Thymus (tissue), 11 donors: ENCODE data around the gene CUTA. TPM values are rescaled to one million over a fixed set of nuclear protein-coding genes. Genes with fewer than 3 reads are reported as not detected.

Experiments used
- DNase-seq, 9 donors: peaks; one replicate each; pipeline ENCODE4 v3.0.0-alpha.2; 2013; ENCODE audit warnings: low spot score in 9 of 9, low read depth in 6 of 9, missing footprints in 1 of 9
- H3K27ac ChIP-seq, 2 donors: one replicate each; pipeline ENCODE4 v1.5.1; 2013; ENCODE audit warnings: control low read depth in 1 of 2, low read depth in 1 of 2, low read length in 1 of 2, mild to moderate bottlenecking in 1 of 2, moderate library complexity in 1 of 2
- H3K27me3 ChIP-seq, 2 donors: one replicate each; pipeline ENCODE4 v1.5.1; 2013; ENCODE audit warnings: low read length in 1 of 2; ENCODE audit not compliant: control insufficient read depth in 2 of 2, insufficient read depth in 1 of 2
- H3K36me3 ChIP-seq, 2 donors: one replicate each; pipeline ENCODE4 v1.5.1; 2013; ENCODE audit warnings: low read length in 1 of 2, mild to moderate bottlenecking in 1 of 2, moderate library complexity in 1 of 2; ENCODE audit not compliant: control insufficient read depth in 2 of 2, insufficient read depth in 2 of 2
- H3K4me1 ChIP-seq, 2 donors: one replicate each; pipeline ENCODE4 v1.5.1; 2013; ENCODE audit warnings: low read length in 2 of 2; ENCODE audit not compliant: control insufficient read depth in 2 of 2, insufficient read depth in 2 of 2
- H3K4me3 ChIP-seq, 2 donors: one replicate each; pipeline ENCODE4 v1.5.1; 2013; ENCODE audit warnings: low read length in 2 of 2, control low read depth in 1 of 2, mild to moderate bottlenecking in 1 of 2
- H3K9me3 ChIP-seq, 2 donors: one replicate each; pipeline ENCODE4 v1.5.1; 2013; ENCODE audit warnings: low read length in 1 of 2, mild to moderate bottlenecking in 1 of 2; ENCODE audit not compliant: control insufficient read depth in 2 of 2, insufficient read depth in 1 of 2
- WGBS: extraction: QIAGEN DNeasy Blood & Tissue Kit; methylation state at CpG from one replicate; pipeline ENCODE4 v1.1.7; 2013; 5-methylcytosine and 5-hydroxymethylcytosine counted together
- polyA plus RNA-seq: library from polyadenylated mRNA; stranded (reverse); fragments of 200-250 nt; gene quantifications from one replicate; pipeline ENCODE4 v1.2.3, GENCODE V29; 2013
- total RNA-seq: library from RNA; stranded (reverse); fragments of 120-200 nt; gene quantifications from one replicate; pipeline ENCODE4 v1.2.4, GENCODE V29; 2013
- donor health status: healthy.

Gene CUTA
- total and polyA plus RNA-seq, 2 donors, result 136 to 199 TPM

GRCh38 chr6:33428966-33429749, 11.3 kb upstream of the CUTA start:
- WGBS, result 85% methylated on average over 5 of the region's 5 CpGs
- Histone ChIP-seq H3K27me3 (no peaks in the 10 kb centered on the region), H3K9me3 (no peaks in the 10 kb centered on the region), H3K27ac (peak overlapping the region; percentile 90 to 93), H3K36me3 (no peaks in the 10 kb centered on the region), H3K4me3 (peak overlapping the region in 1 of 2 donors; percentile 84), H3K4me1 (peaks cover 50 to 86% of the 10 kb centered on the region in 2 donors)
- DNase-seq, result no peak

GRCh38 chr6:33428224-33428965, 10.5 kb upstream of the CUTA start:
- Histone ChIP-seq H3K9me3 (no peaks in the 10 kb centered on the region), H3K36me3 (peaks cover 0 to 3% of the 10 kb centered on the region in 2 donors), H3K4me3 (peak overlapping the region; percentile 49 to 84), H3K27ac (peak overlapping the region; percentile 90 to 93), H3K4me1 (peaks cover 50 to 82% of the 10 kb centered on the region in 2 donors), H3K27me3 (no peaks in the 10 kb centered on the region)
- WGBS, result 5% methylated on average over 33 of the region's 33 CpGs
- peak in 2 of 9 donors; percentile 45 to 67 for DNase-seq

GRCh38 chr6:33427585-33428223, 9.8 kb upstream of the CUTA start:
- H3K27ac ChIP-seq, result peak overlapping the region; percentile 91 to 93
- H3K4me3 ChIP-seq, result peak overlapping the region; percentile 50 to 84

GRCh38 chr6:33426590-33427511, 8.9 kb upstream of the CUTA start:
- H3K9me3 ChIP-seq, result no peaks in the 10 kb centered on the region
- peak in 3 of 9 donors; percentile 48 to 81 (median 60) for DNase-seq
- H3K27me3 ChIP-seq, result no peaks in the 10 kb centered on the region
- peak overlapping the region; percentile 55 to 84 for H3K4me3 ChIP-seq
- H3K4me1 ChIP-seq, result peaks cover 42 to 67% of the 10 kb centered on the region in 2 donors
- 7% methylated on average over 12 of the region's 12 CpGs for WGBS
- H3K27ac ChIP-seq, result peak overlapping the region; percentile 91 to 93
- peaks cover 0 to 4% of the 10 kb centered on the region in 2 donors for H3K36me3 ChIP-seq

More at GRCh38 chr6:33427585-33428223, 9.8 kb upstream of the CUTA start:
- peaks cover 0 to 4% of the 10 kb centered on the region in 2 donors for H3K36me3 ChIP-seq
- H3K9me3 ChIP-seq, result no peaks in the 10 kb centered on the region
- DNase-seq, result peak in 3 of 9 donors; percentile 24 to 67 (median 57)
- H3K4me1 ChIP-seq, result peaks cover 48 to 75% of the 10 kb centered on the region in 2 donors
- H3K27me3 ChIP-seq, result no peaks in the 10 kb centered on the region
- under 1% methylated on average over 76 of the region's 79 CpGs for WGBS

- peak overlapping the region; percentile 91 to 93 for H3K27ac ChIP-seq
- H3K4me3 ChIP-seq, result peak overlapping the region; percentile 55 to 84
- H3K4me1 ChIP-seq, result peaks cover 40 to 61% of the 10 kb centered on the region in 2 donors
- H3K27me3 ChIP-seq, result no peaks in the 10 kb centered on the region
- peaks cover 0 to 4% of the 10 kb centered on the region in 2 donors for H3K36me3 ChIP-seq
- peak in 3 of 9 donors; percentile 78 to 88 (median 81) for DNase-seq
- 2% methylated on average over 43 of the region's 43 CpGs for WGBS
- no peaks in the 10 kb centered on the region for H3K9me3 ChIP-seq
These were observed 8.0 kb upstream of the CUTA start for GRCh38 chr6:33425668-33426577.

GRCh38 chr6:33424855-33425667, 7.2 kb upstream of the CUTA start:
- peak overlapping the region; percentile 55 to 84 for H3K4me3 ChIP-seq
- 32% methylated on average over 12 of the region's 12 CpGs for WGBS
- peaks cover 36 to 60% of the 10 kb centered on the region in 2 donors for H3K4me1 ChIP-seq
- H3K36me3 ChIP-seq, result peaks cover 0 to 4% of the 10 kb centered on the region in 2 donors
- no peak for DNase-seq
- peak overlapping the region; percentile 91 to 93 for H3K27ac ChIP-seq
- H3K27me3 ChIP-seq, result no peaks in the 10 kb centered on the region
- no peaks in the 10 kb centered on the region for H3K9me3 ChIP-seq

- H3K27ac ChIP-seq, result no peak overlapping the region
- H3K9me3 ChIP-seq, result no peaks in the 10 kb centered on the region
- peaks cover 0 to 4% of the 10 kb centered on the region in 2 donors for H3K36me3 ChIP-seq
- no peak for DNase-seq
- 96% methylated on average over 2 of the region's 2 CpGs for WGBS
- H3K4me3 ChIP-seq, result no peak overlapping the region
- no peaks in the 10 kb centered on the region for H3K27me3 ChIP-seq
- peaks cover 35 to 58% of the 10 kb centered on the region in 2 donors for H3K4me1 ChIP-seq
These were observed 5.9 kb upstream of the CUTA start for GRCh38 chr6:33423777-33424176.
